ENCODE results near the gene PNKD. TPM values are rescaled to one million over a fixed set of nuclear protein-coding genes. Genes with fewer than 3 reads are reported as not detected.

The PNKD gene
- total and polyA plus RNA-seq, 10 of the 15 experiments (the other 5 are each of a cell fraction or from before 2014, with no cell fraction given), result 27.2 to 106 (median 61.3) TPM

GRCh38 chr2:218329027-218329825, 58.9 kb downstream of the PNKD start:
- ChIA-PET SMC1A (ENCODE audit: uncharacterized antibody, unreplicated experiment) (interaction anchor here (0.8 to 2.4 kb wide), 11 partner anchors 9 to 68 kb away, joined by 3 to 10 read pairs (median 5); no protein-coding TSS in a partner anchor), RAD21 (ENCODE audit: unreplicated experiment) (interaction anchor here (0.6 to 2.0 kb wide), 13 partner anchors 13 to 113 kb away, joined by 3 to 16 read pairs (median 4); partner anchors contain the start of gene CATIP), POLR2A (interaction anchor here (0.6 to 3.5 kb wide), 11 partner anchors 8 to 563 kb away, joined by 3 to 26 read pairs (median 4); partner anchors contain the start of genes AAMP and PNKD), CTCF (interaction anchor here (0.6 to 3.2 kb wide), 16 partner anchors 13 to 900 kb away, joined by 3 to 14 read pairs (median 4); partner anchors contain the start of gene CATIP)
- intact Hi-C loops (cut with micrococcal nuclease; ENCODE audit: unreplicated experiment) (no loop called here), in situ Hi-C loops (cut with MboI) (no loop called here)
- peak overlapping the region; percentile 12; the same call in 1 of the 2 replicates for H3K4me3 ChIP-seq
- no peaks in the 10 kb centered on the region for H3K27me3 ChIP-seq (replicated peaks in 1 of 2; ENCODE audit: control insufficient read depth in 2 of 2, insufficient read depth in 2 of 2, low read length in 1 of 2)
- peak; percentile 81 for ATAC-seq
- DNase-seq (ENCODE audit: low read depth, low spot score), result peak; percentile 77
- H3K79me2 ChIP-seq (ENCODE audit: control insufficient read depth, insufficient read depth, low read length), result no peaks in the 10 kb centered on the region; the same call in 1 of the 2 replicates
- no peaks in the 10 kb centered on the region for H3K36me3 ChIP-seq (ENCODE audit: control insufficient read depth in 2 of 2, insufficient read depth in 2 of 2, low read length in 1 of 2)
- H3K9me3 ChIP-seq (replicated peaks; ENCODE audit: control insufficient read depth, insufficient read depth, low read length), result no peaks in the 10 kb centered on the region; the same call in 2 of the 3 replicates
- no peaks in the 10 kb centered on the region for H4K20me1 ChIP-seq (ENCODE audit: control insufficient read depth, insufficient read depth)
- peaks cover 49% of the 10 kb centered on the region for H3K4me1 ChIP-seq (ENCODE audit: control insufficient read depth, insufficient read depth, low read length)
- FAIRE-seq, result no peak
- 35% methylated on average over 18 of the region's 18 CpGs for WGBS (ENCODE audit: insufficient coverage, insufficient replicate concordance, low lambda C conversion rate, missing lambda C conversion rate)
- H3K27ac ChIP-seq (ENCODE audit: control insufficient read depth, insufficient read depth), result peak overlapping the region; percentile 77
- H2AFZ ChIP-seq (ENCODE audit: control insufficient read depth, low read depth, low read length), result peak overlapping the region; percentile 80
- BruUV-seq (replicated peaks), result TSS peak; percentile 96
- H3K9ac ChIP-seq (ENCODE audit: control insufficient read depth, insufficient read depth, low read length), result peak overlapping the region; percentile 61
- peak overlapping the region; percentile 78 for H3K4me2 ChIP-seq (ENCODE audit: control insufficient read depth, insufficient read depth)
- TF ChIP-seq SKIL (IDR thresholded peaks at IDR 0.05; ENCODE audit: low read depth, poor library complexity, severe bottlenecking) (no peak), BHLHE40 (IDR thresholded peaks at IDR 0.05; ENCODE audit: borderline replicate concordance in 1 of 2, low read depth in 2 of 2, low read length in 1 of 2) (peak in 1 of 2 experiments; percentile 7; a peak in 1 of 4 replicates), DPF2 (IDR thresholded peaks at IDR 0.05) (no peak), HCFC1 (IDR thresholded peaks at IDR 0.05; ENCODE audit: low read length) (no peak), TBL1XR1 (IDR thresholded peaks at IDR 0.05; ENCODE audit: low read depth, low read length) (peak; percentile 10; the same call in 1 of the 2 replicates), ATF7 (IDR thresholded peaks at IDR 0.05; ENCODE audit: low read depth) (no peak; the same call in 1 of the 2 replicates), YY1 (IDR thresholded peaks at IDR 0.05; ENCODE audit: low read depth, low read length) (no peak), ZNF24 (IDR thresholded peaks at IDR 0.05) (no peak), SP1 (IDR thresholded peaks at IDR 0.05; ENCODE audit: low read depth, low read length) (no peak), WRNIP1 (IDR thresholded peaks at IDR 0.05; ENCODE audit: borderline replicate concordance, low read depth, low read length) (no peak), IRF4 (IDR thresholded peaks at IDR 0.05; ENCODE audit: low read depth, low read length) (peak; percentile 7; the same call in 1 of the 2 replicates), E4F1 (IDR thresholded peaks at IDR 0.05; ENCODE audit: borderline replicate concordance, partially characterized antibody) (no peak), CEBPB (IDR thresholded peaks at IDR 0.05; ENCODE audit: borderline replicate concordance in 1 of 2, low read depth in 2 of 2, low read length in 2 of 2) (no peak), RUNX3 (IDR thresholded peaks at IDR 0.05; ENCODE audit: low read length) (no peak), RB1 (IDR thresholded peaks at IDR 0.05; ENCODE audit: borderline replicate concordance) (no peak), FOS (IDR thresholded peaks at IDR 0.05; ENCODE audit: borderline replicate concordance, extremely low read depth, insufficient read length) (no peak), RAD21 (IDR thresholded peaks at IDR 0.05; ENCODE audit: insufficient read depth, low read depth, low read length) (no peak), IRF3 (IDR thresholded peaks at IDR 0.05) (no peak)
